Measurements from ENCODE around the gene CYB561D1.

- no peak for TF ChIP-seq BHLHE40 (IDR thresholded peaks at IDR 0.05; ENCODE audit: borderline replicate concordance in 1 of 2, low read depth in 2 of 2, low read length in 1 of 2)
- TF ChIP-seq POLR2A (IDR thresholded peaks at IDR 0.05; ENCODE audit: low read depth, low read length) = no peak
- TF ChIP-seq SPI1 (IDR thresholded peaks at IDR 0.05; ENCODE audit: borderline replicate concordance, insufficient read depth, low read depth, low read length) = no peak
- TF ChIP-seq YY1 (IDR thresholded peaks at IDR 0.05; ENCODE audit: low read depth, low read length) = no peak
- no peak for TF ChIP-seq PML (IDR thresholded peaks at IDR 0.05; ENCODE audit: low read length)
- TF ChIP-seq RAD51 (IDR thresholded peaks at IDR 0.05) = no peak
- TF ChIP-seq, protein P1, sequence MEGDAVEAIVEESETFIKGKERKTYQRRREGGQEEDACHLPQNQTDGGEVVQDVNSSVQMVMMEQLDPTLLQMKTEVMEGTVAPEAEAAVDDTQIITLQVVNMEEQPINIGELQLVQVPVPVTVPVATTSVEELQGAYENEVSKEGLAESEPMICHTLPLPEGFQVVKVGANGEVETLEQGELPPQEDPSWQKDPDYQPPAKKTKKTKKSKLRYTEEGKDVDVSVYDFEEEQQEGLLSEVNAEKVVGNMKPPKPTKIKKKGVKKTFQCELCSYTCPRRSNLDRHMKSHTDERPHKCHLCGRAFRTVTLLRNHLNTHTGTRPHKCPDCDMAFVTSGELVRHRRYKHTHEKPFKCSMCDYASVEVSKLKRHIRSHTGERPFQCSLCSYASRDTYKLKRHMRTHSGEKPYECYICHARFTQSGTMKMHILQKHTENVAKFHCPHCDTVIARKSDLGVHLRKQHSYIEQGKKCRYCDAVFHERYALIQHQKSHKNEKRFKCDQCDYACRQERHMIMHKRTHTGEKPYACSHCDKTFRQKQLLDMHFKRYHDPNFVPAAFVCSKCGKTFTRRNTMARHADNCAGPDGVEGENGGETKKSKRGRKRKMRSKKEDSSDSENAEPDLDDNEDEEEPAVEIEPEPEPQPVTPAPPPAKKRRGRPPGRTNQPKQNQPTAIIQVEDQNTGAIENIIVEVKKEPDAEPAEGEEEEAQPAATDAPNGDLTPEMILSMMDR (IDR thresholded peaks at IDR 0.05 in 2 of 3, conservative IDR thresholded peaks at IDR 0.05 in 1 of 3; ENCODE audit: control insufficient read depth in 2 of 3, extremely low read depth in 1 of 3, insufficient read depth in 1 of 3, low read depth in 3 of 3, low read length in 3 of 3) = no peak
- no peak for TF ChIP-seq CBFB (IDR thresholded peaks at IDR 0.05; ENCODE audit: low read depth)
- no peak for TF ChIP-seq CBX3 (IDR thresholded peaks at IDR 0.05; ENCODE audit: borderline replicate concordance, low read depth)
- no peak for TF ChIP-seq NR2F1 (conservative IDR thresholded peaks at IDR 0.05)
- no peak for TF ChIP-seq ZBTB33 (IDR thresholded peaks at IDR 0.05)
- TF ChIP-seq, protein P2, sequence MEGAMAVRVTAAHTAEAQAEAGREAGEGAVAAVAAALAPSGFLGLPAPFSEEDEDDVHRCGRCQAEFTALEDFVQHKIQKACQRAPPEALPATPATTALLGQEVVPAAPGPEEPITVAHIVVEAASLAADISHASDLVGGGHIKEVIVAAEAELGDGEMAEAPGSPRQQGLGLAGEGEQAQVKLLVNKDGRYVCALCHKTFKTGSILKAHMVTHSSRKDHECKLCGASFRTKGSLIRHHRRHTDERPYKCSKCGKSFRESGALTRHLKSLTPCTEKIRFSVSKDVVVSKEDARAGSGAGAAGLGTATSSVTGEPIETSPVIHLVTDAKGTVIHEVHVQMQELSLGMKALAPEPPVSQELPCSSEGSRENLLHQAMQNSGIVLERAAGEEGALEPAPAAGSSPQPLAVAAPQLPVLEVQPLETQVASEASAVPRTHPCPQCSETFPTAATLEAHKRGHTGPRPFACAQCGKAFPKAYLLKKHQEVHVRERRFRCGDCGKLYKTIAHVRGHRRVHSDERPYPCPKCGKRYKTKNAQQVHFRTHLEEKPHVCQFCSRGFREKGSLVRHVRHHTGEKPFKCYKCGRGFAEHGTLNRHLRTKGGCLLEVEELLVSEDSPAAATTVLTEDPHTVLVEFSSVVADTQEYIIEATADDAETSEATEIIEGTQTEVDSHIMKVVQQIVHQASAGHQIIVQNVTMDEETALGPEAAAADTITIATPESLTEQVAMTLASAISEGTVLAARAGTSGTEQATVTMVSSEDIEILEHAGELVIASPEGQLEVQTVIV (IDR thresholded peaks at IDR 0.05; ENCODE audit: borderline replicate concordance, partially characterized antibody) = no peak
These were observed 6.6 kb upstream of the CYB561D1 start for GRCh38 chr1:109487261-109487660.
